Measurements from ENCODE around the gene TBC1D3H.
"Not testable (repeated sequence)": the region's sequence is repeated elsewhere in the genome, so short reads cannot be mapped to it uniquely, and the experiment has no call there.

TBC1D3H gene

GRCh38 chr17:36388385-36389245 is at the start of gene TBC1D3H:
Gene TBC1D3H, minus strand, starts transcription at chr17:36388435. Its CDS starts 1,540 bp downstream, at chr17:36386895.
- DNase-seq = not testable (repeated sequence)

DNA sequence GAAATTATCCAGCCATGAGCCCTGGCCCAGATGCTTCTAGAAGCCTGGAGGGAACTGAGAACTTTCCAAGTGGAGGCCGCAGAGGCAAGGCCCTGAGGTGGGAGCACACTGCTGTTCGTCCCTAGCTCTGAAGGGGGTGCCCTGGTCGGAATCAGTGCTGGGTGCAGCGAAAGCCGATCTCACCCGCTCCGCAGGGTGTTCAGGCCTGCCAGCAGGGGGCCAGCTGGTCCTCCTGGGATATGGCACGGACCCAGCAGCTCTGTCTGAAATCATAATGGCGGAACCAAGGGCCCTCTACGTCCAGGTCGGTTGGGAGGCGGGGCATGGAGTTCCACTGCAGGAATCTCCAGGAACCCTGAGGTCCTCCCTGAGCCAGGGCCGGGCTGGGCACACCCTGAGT is 40.7 kb upstream of the TBC1D3H start:
- DNase-seq = not testable (repeated sequence)

GRCh38 chr17:36415180-36415941 is 27.1 kb upstream of the TBC1D3H start:
- not testable (repeated sequence) for DNase-seq

GRCh38 chr17:36390943-36391645 is 2.9 kb upstream of the TBC1D3H start:
- not testable (repeated sequence) for DNase-seq

- not testable (repeated sequence) for DNase-seq
Observed at GRCh38 chr17:36375938-36376337, 12.3 kb downstream of the TBC1D3H start.

- DNase-seq = not testable (repeated sequence)
Observed at GRCh38 chr17:36362496-36362895, 25.7 kb downstream of the TBC1D3H start.
